H54 (cell line): ENCODE results near the gene CD44.
A peak's percentile ranks its signal among the peaks of the same experiment; 100 is the strongest.
"Not testable (repeated sequence)": the region's sequence is repeated elsewhere in the genome, so short reads cannot be mapped to it uniquely, and the experiment has no call there.

Experiments used
- DNase-seq: peaks from one replicate; pipeline ENCODE4 v3.0.0; 2011; ENCODE audit warnings: low spot score, mixed read lengths; ENCODE audit not compliant: insufficient read length
- FAIRE-seq: peaks from 3 replicates; lab custom pipeline; 2011; peaks lifted over from hg19 to GRCh38; lab: Jason Lieb, UNC
- POLR2A ChIP-seq: IDR thresholded peaks from 2 replicates; pipeline ENCODE4 v1.6.1; 2011; ENCODE audit warnings: low read depth, mild to moderate bottlenecking, low read length

The CD44 gene

DNA sequence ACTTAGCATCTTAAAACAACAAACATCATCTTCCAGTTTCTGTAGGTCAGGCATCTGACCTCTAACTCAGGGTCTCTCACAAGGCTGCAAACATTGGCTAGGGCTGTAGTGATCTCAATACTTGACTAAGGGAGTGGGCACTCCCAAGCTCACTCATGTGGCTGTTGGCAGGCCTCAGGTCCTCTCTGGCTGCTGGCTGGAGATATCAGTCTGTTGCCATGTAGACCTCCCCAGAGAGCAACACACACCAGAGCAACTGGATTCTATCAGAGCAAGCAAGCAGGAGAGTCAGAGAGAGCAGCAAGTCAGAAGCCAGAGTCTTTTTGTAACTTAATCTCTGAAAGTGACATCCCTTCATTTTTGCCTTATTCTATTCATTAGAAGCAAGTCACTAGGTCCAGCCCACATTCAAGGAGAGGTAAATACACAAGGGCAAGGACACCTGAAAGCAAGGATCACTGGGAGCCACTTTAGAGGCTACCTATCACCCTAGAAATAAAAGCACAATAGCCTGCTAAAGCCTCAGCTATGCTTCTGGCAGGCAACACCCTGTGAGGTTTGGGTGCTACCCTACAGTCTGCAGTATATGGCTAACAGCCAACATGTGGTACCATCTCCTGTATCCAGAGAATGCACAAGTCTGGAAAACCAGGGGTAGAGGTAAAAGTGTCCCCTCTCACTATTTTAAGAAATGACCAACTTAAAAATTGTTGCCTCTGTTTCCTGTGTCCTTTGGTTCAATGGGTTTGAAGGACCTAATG lies 33.5 kb upstream of the CD44 start:
- no peak for TF ChIP-seq POLR2A
- FAIRE-seq (no peak), DNase-seq (no peak)

DNA sequence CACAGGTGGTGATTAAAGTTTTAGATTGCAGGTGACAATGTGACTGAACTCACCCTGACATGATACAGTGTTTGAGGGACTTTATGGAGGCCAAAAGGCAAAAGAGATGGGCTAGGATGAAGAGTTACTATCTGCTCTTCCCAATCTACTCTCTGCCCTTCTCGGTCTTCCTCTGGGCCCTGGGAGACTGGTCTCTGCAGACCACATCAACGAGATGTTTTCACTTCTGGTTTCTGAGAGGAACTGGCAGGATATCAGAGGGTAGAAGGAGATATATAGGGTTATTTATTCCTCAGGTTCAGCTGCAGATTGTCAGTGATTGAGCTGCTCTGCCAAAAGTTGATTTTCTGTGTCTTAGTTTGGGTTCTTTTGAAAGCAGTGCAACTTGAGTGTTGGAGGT lies 32.4 kb upstream of the CD44 start:
- no peak for FAIRE-seq
- no peak for TF ChIP-seq POLR2A
- no peak for DNase-seq

- DNase-seq: no peak
- no peak for FAIRE-seq
Measured at GRCh38 chr11:35107861-35108260, 31.1 kb upstream of the CD44 start.

DNA sequence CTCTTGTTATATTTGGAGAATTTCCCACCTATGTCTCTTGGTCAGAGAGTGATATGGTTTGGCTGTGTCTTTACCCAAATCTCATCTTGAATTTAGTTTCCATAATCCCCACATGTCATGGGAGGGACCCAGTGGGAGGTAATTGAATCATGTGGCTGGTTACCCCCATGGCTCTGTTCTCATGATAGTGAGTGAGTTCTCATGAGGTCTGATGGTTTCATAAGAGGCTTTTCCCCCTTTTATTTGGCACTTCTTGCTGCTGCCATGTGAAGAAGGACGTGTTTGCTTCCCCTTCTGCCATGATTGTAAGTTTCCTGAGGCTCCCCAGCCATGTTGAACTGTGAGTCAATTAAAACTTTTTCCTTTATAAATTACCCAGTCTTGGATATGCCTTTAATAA lies 30.6 kb upstream of the CD44 start:
- not testable (repeated sequence) for FAIRE-seq, DNase-seq

More at GRCh38 chr11:35107861-35108260, 31.1 kb upstream of the CD44 start:
- TF ChIP-seq POLR2A: no peak

DNA sequence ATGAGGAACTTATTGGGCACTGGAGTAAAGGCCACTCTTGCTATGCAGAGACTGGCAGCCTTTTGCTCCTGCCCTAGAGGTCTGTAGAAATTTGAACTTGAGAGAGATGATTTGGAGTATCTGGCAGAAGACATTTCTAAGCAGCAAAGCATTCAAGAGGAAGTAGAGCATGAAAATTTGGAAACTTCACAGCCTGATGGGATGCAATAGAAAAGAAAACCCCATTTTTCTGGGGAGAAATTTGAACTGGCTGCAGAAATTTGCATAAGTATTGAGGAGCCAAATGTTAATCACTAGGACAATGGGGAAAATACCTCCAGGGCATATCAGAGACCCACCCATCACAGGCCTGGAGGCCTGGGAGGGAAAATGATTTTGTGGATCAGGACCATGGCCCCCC lies 29.9 kb upstream of the CD44 start:
- DNase-seq (no peak), FAIRE-seq (no peak)
- no peak for TF ChIP-seq POLR2A

- no peak for FAIRE-seq
Measured at GRCh38 chr11:35109827-35110226, 29.1 kb upstream of the CD44 start.

DNA sequence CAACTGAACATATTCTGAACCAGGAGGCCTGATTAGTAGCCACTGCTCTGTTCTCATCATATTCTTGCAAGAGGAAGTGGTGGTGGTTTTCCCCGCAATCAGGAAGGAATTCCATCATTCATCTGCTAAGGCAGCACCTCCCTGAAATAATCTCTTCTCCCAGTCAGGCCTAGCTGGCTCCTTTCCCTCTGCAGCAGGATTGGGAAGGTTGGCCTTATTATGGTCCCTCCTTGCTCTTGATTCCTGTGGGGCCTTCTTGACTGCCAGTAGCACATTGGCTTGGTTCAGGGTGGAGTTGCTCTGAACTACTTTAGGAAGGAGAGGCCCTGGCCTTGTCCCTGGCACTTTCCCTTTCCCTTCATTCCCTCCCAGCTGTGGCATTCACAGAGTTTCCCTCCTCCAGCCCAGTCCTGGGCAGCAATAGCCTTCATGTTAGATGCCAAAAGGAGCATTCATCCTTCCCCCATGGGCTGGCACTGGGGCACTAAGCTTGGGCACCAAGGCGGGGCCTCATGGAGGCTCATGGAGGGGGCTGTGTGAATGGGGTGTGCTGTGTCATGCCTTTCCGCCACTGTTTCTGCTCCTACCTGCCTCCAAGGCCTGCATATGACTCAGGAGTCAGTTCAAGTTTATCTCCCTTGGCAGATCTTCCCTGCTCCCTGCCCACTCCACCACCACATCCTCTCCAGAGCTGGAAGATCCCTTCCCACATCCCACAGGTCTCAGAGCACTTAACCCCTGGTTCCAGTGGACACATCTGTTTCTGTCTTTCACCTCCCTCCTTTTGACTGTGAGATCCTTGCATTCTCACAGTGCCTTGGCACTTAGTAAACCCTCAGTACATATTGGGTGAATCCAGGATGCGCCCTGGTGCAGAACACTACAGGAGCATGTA lies 27.6 kb upstream of the CD44 start:
- DNase-seq (peak; percentile 74), FAIRE-seq (peak; percentile 58)
- TF ChIP-seq POLR2A: peak; percentile 25; the same call in 1 of the 2 replicates

More at GRCh38 chr11:35109827-35110226, 29.1 kb upstream of the CD44 start:
- TF ChIP-seq POLR2A: no peak
- no peak for DNase-seq

GRCh38 chr11:35112056-35112845 lies 26.7 kb upstream of the CD44 start:
- FAIRE-seq (no peak), DNase-seq (no peak)

DNA sequence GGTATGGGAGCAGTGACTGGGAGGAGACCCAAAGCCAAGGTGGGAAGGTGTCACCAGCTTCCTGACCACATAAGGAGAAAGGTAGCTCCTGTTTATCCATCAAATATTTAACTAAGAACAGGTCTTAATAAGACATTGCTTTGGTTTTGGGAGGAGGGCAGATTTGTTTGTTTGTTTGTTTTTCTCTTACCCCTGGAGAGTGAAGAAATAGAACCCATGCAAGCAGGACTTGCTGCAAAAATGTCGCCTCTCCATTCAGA lies 26.2 kb upstream of the CD44 start:
- DNase-seq (no peak), FAIRE-seq (no peak)
- no peak for TF ChIP-seq POLR2A

More at GRCh38 chr11:35112056-35112845, 26.7 kb upstream of the CD44 start:
- TF ChIP-seq POLR2A: no peak

- DNase-seq: no peak
- TF ChIP-seq POLR2A: no peak
- FAIRE-seq: no peak
Measured at GRCh38 chr11:35114906-35115687, 23.9 kb upstream of the CD44 start.

DNA sequence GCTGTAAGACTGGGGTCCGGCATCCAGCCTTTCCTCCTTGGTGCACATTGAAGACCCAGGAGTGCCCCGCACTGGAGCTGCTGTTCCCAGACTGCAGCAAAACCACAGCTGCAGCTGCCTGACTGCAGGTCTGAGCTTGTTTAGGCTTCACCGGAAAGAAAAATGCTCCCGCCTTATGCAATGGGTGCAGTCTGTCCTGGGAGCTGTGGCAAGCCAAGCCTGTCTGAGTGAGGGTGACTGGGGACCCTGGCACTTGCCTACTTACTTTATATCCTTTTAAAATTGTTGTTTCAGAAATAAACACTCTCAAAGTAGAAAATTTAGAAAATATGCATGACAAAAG lies 23.3 kb upstream of the CD44 start:
- DNase-seq: no peak
- TF ChIP-seq POLR2A: no peak
- FAIRE-seq: no peak

GRCh38 chr11:35116245-35116644 lies 22.7 kb upstream of the CD44 start:
- no peak for TF ChIP-seq POLR2A
- FAIRE-seq: no peak
- DNase-seq: no peak
